WI38 (cell line): Measurements from ENCODE around the gene EIF4B.

Source experiments
- H3K4me3 ChIP-seq: 2 replicates; pipeline ENCODE4 v1.5.1; 2011; ENCODE audit warnings: low read depth, mild to moderate bottlenecking, control low read depth, low read length
- CTCF ChIP-seq: IDR thresholded peaks from 2 replicates; pipeline ENCODE4 v1.5.1; 2012; ENCODE audit warnings: low read depth, mild to moderate bottlenecking, control low read depth, low read length

The EIF4B gene

DNA sequence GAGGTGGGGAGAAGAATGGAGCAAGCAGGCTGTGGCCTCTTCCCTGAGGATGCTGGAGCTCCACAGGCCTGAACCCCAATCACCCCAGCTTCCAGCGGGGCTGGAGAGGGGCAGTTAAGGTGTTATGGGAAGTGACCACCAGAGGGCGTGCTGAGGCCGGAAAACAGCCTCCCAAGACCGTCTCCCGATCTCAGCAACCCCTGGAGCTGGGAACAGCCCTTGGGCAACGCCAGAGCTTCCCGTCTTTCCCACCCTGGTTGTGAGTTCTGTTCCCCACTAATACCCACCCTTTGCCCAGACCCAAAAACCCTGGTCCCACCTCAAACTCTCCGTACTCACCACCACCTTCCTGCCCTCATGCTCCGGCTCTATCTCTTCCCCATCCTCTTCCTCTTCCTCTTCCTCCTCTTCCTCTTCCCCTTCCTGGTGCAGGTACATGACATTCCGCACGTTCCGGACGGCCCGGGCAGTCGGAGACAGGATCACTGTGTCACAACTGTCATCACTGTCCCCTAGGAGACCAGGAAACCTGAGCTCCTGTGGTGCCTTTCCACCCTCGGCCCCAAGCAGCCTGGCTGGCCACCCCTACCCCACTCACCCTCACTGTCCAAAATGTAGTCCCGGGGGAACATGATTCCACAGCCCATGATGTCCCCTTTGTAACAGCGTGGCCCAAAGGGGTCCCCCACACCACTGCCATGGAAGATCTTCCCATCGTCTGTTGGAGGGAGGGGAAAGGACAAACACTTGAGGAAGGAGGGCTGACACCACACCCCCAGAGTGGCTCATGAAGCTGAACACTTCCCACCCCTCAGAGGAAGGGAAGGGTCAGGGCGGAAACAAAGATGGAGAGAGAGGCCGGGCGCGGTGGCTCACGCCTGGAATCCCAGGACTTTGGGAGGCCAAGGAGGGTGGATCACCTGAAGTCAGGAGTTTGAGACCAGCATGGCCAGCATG lies 60.0 kb downstream of the EIF4B start:
- peak; percentile 71 for TF ChIP-seq CTCF
- no peak overlapping the region for H3K4me3 ChIP-seq

DNA sequence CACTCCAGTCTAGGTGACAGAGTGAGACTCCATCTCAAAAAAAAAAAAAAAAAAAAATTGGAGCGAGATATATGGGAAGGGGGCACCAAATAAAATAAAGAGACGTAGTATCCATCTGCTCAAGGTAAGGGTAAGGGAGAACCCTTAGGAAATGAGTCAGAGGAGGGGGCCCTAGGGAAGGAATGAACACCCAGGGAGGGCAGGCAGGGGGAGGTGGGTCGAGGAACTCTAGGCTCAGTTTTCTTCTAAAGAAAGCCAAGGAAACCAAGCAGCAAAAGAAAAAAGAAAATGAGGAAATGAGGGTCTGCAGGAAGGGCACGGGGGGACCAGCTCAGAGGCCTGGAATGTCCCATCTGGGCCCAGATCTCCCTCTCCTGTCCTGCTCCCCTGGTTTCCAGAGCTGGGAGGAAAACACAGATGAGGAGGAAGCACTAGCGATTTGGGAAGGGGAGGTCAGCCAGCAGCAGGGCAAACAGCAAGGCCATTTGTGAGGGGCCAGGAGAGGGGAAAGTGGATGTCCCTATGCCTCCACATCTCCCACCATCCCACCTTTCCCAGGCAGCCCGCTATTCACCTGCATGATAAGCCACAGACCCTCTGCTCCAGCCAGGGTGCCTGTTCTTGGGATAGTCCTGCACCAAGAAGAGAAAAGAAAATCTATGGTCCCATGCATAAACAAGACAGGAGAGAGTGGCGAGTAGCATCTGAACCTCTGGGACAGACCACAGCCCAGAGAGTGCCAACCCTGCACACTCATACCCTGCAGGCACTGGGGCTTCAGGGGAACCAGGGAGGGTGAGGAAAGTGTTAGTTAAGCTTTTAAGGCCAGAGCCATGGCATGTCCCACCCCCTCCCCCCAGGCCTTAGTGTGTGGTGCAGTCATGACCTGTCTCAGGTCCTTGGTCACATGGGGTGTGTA lies 61.1 kb downstream of the EIF4B start:
- TF ChIP-seq CTCF: no peak
- H3K4me3 ChIP-seq: no peak overlapping the region

DNA sequence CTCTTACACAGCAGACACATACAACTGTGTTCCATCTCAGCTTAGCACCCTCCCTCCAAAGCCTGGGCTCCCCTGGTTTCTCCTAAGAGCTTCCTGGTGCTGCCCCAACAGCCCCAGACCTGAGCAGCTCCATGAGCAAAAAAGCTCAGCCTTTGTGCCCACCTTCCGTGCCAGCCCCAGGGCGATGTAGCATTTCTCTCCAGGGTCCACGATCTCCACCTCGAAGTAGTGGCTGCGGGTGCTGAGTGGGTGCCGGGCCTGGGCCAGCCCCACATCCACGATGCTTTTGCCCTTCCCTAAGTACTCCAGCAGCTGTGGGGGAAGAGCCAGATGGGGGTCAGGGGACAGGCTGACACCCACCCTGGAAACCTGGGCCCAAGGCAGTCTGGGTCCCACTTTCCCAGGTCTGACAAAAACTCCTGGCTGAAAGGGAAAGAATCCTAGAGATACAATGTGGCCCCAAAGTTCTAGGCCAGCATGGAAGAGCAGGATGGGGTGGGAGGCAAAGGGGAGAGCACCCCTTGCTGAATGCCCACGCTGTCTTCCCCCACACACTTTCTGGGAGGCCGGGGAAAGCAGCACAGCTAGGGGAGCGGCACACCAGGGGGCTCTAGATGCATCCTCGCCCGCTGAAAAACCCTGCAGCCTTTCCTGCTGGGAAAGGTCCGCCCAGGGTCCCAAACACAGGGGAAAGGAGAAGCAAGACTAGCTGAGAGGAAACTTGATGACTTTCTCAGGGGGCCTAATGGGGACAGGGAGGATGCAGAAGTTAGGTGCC lies 61.9 kb downstream of the EIF4B start:
- TF ChIP-seq CTCF: no peak
- no peak overlapping the region for H3K4me3 ChIP-seq

DNA sequence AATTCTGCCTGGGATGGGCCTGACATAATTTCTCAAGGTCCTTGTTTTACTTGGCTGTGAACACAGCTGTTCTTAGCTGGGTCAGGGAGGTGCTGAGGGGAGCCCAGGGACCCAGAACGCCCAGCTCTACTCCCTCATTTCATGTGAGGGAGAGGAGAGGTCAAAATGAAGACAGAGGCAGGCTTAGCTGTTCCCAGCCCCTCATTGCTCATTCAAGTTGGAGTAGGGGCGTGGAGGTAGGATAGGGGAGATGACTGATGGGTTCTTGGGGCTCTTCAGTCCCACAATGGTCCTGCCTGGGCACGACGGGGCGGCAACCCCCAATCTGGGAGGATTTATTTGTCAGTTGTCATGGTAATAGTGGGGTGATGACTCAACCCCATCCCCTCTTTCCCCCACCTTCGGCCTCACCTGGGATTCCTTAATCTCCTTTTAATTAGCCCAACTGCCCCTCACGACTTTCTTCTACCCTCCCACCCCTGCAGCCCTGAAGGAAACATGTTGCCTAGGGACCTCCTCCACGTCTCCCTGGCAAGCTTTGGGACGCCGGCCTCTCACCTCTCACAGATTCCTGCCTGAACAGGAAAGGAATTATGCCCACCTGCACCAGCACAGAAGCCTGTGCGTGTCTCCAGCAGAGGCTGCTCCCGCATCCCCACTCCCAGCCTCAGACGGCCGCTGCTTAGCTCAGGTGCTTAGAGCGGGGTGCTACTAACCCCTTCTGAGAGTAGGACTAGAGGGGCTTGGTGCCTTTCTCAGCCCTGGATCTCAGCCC lies 62.7 kb downstream of the EIF4B start:
- no peak for TF ChIP-seq CTCF
- H3K4me3 ChIP-seq: no peak overlapping the region

GRCh38 chr12:53069621-53070410 lies 63.6 kb downstream of the EIF4B start:
- no peak overlapping the region for H3K4me3 ChIP-seq
- no peak for TF ChIP-seq CTCF

DNA sequence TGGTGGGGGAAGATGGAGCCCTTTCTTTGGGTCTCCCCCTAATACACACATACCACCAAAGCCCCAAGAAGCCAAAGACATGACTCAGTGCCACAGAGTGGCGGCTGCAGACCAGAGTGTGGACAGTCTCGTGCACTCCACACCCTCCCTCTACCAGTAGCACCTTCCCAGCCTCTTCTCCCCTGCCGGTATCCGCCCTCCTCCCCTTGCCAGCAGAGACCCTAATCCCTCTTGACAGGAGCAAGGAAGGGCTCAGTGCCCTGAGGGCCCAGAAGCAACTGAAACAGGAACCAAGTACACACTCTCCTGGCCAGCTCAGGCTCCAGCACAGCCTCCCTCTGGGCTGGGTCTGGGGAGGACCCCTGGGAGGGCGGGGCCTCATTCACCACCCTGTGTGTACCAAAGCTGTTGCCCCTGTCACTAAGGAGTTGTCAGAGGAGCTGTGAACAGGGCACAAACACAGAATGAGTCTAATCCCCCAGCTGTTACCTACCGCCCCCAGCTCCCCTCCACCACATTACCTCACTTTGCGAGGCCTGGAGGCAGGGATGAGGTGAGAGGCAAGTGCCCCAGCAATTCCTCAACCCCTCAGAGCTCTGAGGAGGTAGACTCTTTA lies 64.7 kb downstream of the EIF4B start:
- H3K4me3 ChIP-seq: no peak overlapping the region
- TF ChIP-seq CTCF: no peak
